ENCODE data around the gene CRYL1.

- TF ChIP-seq, protein P1, sequence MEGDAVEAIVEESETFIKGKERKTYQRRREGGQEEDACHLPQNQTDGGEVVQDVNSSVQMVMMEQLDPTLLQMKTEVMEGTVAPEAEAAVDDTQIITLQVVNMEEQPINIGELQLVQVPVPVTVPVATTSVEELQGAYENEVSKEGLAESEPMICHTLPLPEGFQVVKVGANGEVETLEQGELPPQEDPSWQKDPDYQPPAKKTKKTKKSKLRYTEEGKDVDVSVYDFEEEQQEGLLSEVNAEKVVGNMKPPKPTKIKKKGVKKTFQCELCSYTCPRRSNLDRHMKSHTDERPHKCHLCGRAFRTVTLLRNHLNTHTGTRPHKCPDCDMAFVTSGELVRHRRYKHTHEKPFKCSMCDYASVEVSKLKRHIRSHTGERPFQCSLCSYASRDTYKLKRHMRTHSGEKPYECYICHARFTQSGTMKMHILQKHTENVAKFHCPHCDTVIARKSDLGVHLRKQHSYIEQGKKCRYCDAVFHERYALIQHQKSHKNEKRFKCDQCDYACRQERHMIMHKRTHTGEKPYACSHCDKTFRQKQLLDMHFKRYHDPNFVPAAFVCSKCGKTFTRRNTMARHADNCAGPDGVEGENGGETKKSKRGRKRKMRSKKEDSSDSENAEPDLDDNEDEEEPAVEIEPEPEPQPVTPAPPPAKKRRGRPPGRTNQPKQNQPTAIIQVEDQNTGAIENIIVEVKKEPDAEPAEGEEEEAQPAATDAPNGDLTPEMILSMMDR (IDR thresholded peaks at IDR 0.05; ENCODE audit: low read length) = no peak
- no peak for TF ChIP-seq EZH2 (optimal IDR thresholded peaks at IDR 0.05; ENCODE audit: low read depth, low read length)
Measured at GRCh38 chr13:20494656-20495055, 31.0 kb downstream of the CRYL1 start.

Data from MM.1S (cell line).